Neutrophil (primary cell): ENCODE data around the gene SDSL.

Experiments
- H3K27ac ChIP-seq: fragments of 200-600 bp; sonication (generic); 2 replicates; pipeline ENCODE4 v1.5.1; 2016; ENCODE audit warnings: mild to moderate bottlenecking, moderate library complexity
- H3K27me3 ChIP-seq: fragments of 200-600 bp; sonication (generic); 2 replicates; pipeline ENCODE4 v1.6.0; 2016; ENCODE audit warnings: mild to moderate bottlenecking
- H3K36me3 ChIP-seq: fragments of 200-600 bp; sonication (generic); 2 replicates; pipeline ENCODE4 v1.5.1; 2017
- H3K4me1 ChIP-seq, 2 experiments: fragments of 200-600 bp in 1 of 2; sonication (generic) in 1 of 2; 1 replicate in 1 of 2; 2 replicates in 1 of 2; pipeline versions ENCODE4 v1.5.1 to v1.6.1; 2013 to 2016; ENCODE audit warnings: low read depth in 1 of 2, low read length in 1 of 2, mild to moderate bottlenecking in 1 of 2, moderate library complexity in 1 of 2; ENCODE audit not compliant: control insufficient read depth in 1 of 2, insufficient read depth in 1 of 2
- H3K4me3 ChIP-seq, 2 experiments: fragments of 200-600 bp in 1 of 2; sonication (generic) in 1 of 2; 1 replicate in 1 of 2; 2 replicates in 1 of 2; pipeline ENCODE4 v1.5.1; 2013 to 2016; ENCODE audit warnings: low read depth in 1 of 2, low read length in 1 of 2, mild to moderate bottlenecking in 1 of 2, moderate library complexity in 1 of 2
- H3K9me3 ChIP-seq: fragments of 200-600 bp; sonication (generic); 2 replicates; pipeline ENCODE4 v1.5.1; 2016
- CTCF ChIP-seq: fragments of 200-600 bp; sonication (generic); IDR thresholded peaks from 2 replicates; pipeline ENCODE4 v1.5.1; 2016; ENCODE audit warnings: antibody characterized with exemption

SDSL gene

GRCh38 chr12:113416091-113416754, 6.0 kb upstream of the SDSL start:
- H3K27ac ChIP-seq, result no peak overlapping the region
- H3K4me1 ChIP-seq, result no peaks in the 10 kb centered on the region
- no peak for TF ChIP-seq CTCF
- no peaks in the 10 kb centered on the region for H3K36me3 ChIP-seq
- no peaks in the 10 kb centered on the region for H3K9me3 ChIP-seq
- no peak overlapping the region for H3K4me3 ChIP-seq
- no peaks in the 10 kb centered on the region for H3K27me3 ChIP-seq

DNA sequence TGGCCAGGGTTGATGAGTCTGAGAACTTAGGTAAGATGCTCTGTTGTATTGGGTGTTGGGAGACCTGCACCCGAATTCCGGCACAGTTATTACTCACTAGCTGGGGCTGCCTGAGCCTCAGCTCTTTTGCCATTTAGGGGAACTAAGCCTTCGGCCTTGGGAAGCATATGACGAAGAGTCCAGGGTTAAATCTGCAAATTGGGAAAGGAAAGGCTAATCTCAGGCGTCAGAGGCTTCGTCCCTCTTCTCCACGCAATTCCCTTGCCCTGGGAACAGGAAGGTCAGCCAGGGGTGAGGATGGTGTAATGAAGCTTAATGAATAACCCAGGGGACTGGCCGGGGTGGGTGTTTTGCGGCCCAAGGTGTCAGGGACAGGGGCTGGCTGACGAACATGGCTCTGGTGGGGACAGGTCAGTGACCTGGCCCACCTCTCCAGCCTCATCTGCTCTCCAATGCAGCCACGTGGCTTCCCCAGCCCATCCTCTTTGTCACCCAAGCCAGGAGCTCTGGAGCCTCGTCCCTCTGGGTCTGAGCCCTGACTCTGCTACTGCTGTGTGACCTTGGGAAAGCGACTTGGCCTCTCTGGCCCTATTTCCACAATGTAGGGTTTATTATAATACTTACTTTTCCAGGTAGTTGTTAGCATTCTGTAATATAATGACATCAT, 3.8 kb upstream of the SDSL start:
- Histone ChIP-seq H3K4me3 (no peak overlapping the region), H3K36me3 (no peaks in the 10 kb centered on the region), H3K9me3 (no peaks in the 10 kb centered on the region), H3K4me1 (peaks cover 9 to 16% of the 10 kb centered on the region in 2 experiments), H3K27me3 (no peaks in the 10 kb centered on the region), H3K27ac (no peak overlapping the region)
- no peak for TF ChIP-seq CTCF

DNA sequence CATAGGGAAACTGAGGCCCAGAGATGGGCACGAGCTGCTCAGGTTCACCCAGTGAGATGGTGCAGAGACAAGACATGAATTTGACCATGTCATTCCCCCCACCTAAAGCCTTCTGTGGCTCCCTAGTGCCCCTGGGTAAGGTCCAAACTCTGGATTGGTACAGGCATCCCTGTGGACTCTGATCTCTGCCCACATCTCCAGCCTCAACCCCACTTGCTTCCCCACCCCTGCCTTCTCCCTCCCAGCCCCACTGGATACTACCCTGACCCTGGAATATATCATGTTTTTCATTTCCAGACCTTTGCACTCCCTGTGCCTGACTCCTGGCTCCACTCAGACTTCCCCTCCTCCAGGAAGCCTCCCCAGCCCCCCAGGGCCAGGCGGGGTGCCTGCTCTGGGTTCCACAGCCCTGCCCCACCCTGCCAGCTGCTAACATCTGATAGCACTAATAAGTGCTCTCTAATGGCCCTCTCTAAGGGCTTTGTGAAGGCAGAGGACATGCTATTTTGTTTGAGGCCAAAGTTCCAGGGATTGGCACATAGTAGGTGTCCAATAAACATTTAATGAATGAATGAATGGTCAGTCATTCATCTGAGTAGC, 1.1 kb upstream of the SDSL start:
- H3K4me3 ChIP-seq, result no peak overlapping the region
- no peaks in the 10 kb centered on the region for H3K36me3 ChIP-seq
- no peak for TF ChIP-seq CTCF
- H3K27me3 ChIP-seq, result peaks cover 7% of the 10 kb centered on the region
- no peak overlapping the region for H3K27ac ChIP-seq
- H3K9me3 ChIP-seq, result no peaks in the 10 kb centered on the region
- peaks cover 9 to 16% of the 10 kb centered on the region in 2 experiments for H3K4me1 ChIP-seq

DNA sequence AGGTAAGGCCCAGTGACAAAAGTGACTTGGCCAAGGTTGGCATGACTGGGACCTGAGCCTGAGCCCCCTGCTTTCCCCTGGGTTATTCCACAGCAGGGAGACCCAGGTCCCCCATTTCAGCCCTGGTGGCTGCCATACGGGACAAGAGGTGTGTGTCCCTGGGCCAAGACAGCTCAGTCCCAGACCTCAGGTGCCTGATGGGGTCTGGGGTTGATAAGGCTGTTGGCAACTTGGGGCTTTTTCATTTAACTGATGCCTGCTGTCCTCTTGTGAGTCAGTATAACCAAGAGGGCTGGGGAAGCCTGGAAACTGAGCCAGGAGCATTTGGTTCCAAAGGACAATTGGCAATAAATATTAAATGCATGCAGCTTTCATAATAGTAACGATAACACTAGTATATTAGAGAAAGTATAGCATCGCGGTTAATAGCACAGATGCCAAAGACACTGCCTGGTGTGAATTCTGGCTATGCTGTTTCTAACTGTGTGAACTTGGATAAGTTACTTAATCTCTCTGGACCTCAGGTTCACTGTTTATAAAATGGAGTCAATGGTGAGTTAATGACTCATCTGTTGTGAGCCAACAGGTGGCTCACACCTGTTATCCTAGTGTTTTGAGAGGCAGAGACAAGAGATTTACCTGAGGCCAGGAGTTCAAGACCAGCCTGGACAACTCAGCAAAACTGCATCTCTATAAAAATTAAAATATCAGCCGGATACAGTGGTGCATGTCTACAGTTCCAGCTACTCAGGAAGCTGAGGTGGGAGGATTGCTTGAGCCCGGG, 898 bp downstream of the SDSL start:
- Histone ChIP-seq H3K27me3 (peaks cover 10% of the 10 kb centered on the region), H3K4me3 (no peak overlapping the region), H3K36me3 (no peaks in the 10 kb centered on the region), H3K27ac (no peak overlapping the region), H3K4me1 (peaks cover 9 to 16% of the 10 kb centered on the region in 2 experiments), H3K9me3 (no peaks in the 10 kb centered on the region)
- TF ChIP-seq CTCF, result no peak

- Histone ChIP-seq H3K27me3 (peaks cover 12% of the 10 kb centered on the region), H3K4me1 (peaks cover 9 to 16% of the 10 kb centered on the region in 2 experiments), H3K36me3 (no peaks in the 10 kb centered on the region), H3K9me3 (no peaks in the 10 kb centered on the region), H3K27ac (no peak overlapping the region), H3K4me3 (no peak overlapping the region)
- TF ChIP-seq CTCF, result no peak
Measured at GRCh38 chr12:113424456-113424855, 2.3 kb downstream of the SDSL start.
